Measurements from ENCODE around the gene ESRRG. TPM values are rescaled to one million over a fixed set of nuclear protein-coding genes. Genes with fewer than 3 reads are reported as not detected.

ESRRG gene
- polyA plus RNA-seq, 1 donor from 2014 or later: 3.7 TPM

- Histone ChIP-seq H3K9me2 (ENCODE audit: insufficient read depth, low read length) (no peaks in the 10 kb centered on the region), H4K20me1 (ENCODE audit: insufficient read depth) (no peaks in the 10 kb centered on the region), H2AFZ (ENCODE audit: low read depth, low read length) (no peak overlapping the region), H3K79me2 (replicated peaks; ENCODE audit: insufficient read depth, low read length) (no peaks in the 10 kb centered on the region), H3K36me3 (ENCODE audit: insufficient read depth, low read length) (no peaks in the 10 kb centered on the region), H3K9me3 (ENCODE audit: low read length) (no peaks in the 10 kb centered on the region), H3F3A (ENCODE audit: insufficient read depth, low read length, poor library complexity, severe bottlenecking) (peaks cover 5% of the 10 kb centered on the region), H3K9ac (ENCODE audit: low read length) (no peak overlapping the region), H3K27me3 (ENCODE audit: insufficient read depth, low read depth, low read length) (no peaks in the 10 kb centered on the region), H3K4me2 (ENCODE audit: low read length) (no peak overlapping the region), H3K4me3 (ENCODE audit: low read length) (no peak overlapping the region), H3K27ac (ENCODE audit: low read length) (no peak overlapping the region)
- TF ChIP-seq MXI1 (conservative IDR thresholded peaks at IDR 0.05; ENCODE audit: poor library complexity, severe bottlenecking): no peak
- no peak for TF ChIP-seq RAD21 (conservative IDR thresholded peaks at IDR 0.05)
- no peak for TF ChIP-seq CTCF (IDR thresholded peaks at IDR 0.05; ENCODE audit: poor library complexity, severe bottlenecking)
- no peak for TF ChIP-seq EP300 (conservative IDR thresholded peaks at IDR 0.05; ENCODE audit: poor library complexity, severe bottlenecking)
- no peak for TF ChIP-seq TAF1 (IDR thresholded peaks at IDR 0.05; ENCODE audit: low read depth)
- no peak for TF ChIP-seq POLR2AphosphoS5 (IDR thresholded peaks at IDR 0.05)
- no peak for TF ChIP-seq SMC3 (conservative IDR thresholded peaks at IDR 0.05; ENCODE audit: poor library complexity)
- TF ChIP-seq REST (IDR thresholded peaks at IDR 0.05; ENCODE audit: borderline replicate concordance): no peak
- TF ChIP-seq EZH2 (IDR thresholded peaks at IDR 0.05; ENCODE audit: borderline replicate concordance, insufficient read depth, low read length, poor library complexity, severe bottlenecking): no peak
These were observed 163.9 kb downstream of the ESRRG start for GRCh38 chr1:216559359-216559758.

GRCh38 chr1:216555653-216556052 lies 167.6 kb downstream of the ESRRG start:
- H2AFZ ChIP-seq (ENCODE audit: low read depth, low read length): no peak overlapping the region
- no peak overlapping the region for H3K4me3 ChIP-seq (ENCODE audit: low read length)
- peaks cover 5% of the 10 kb centered on the region for H3F3A ChIP-seq (ENCODE audit: insufficient read depth, low read length, poor library complexity, severe bottlenecking)
- no peaks in the 10 kb centered on the region for H3K79me2 ChIP-seq (replicated peaks; ENCODE audit: insufficient read depth, low read length)
- H3K9ac ChIP-seq (ENCODE audit: low read length): no peak overlapping the region
- no peak overlapping the region for H3K27ac ChIP-seq (ENCODE audit: low read length)
- no peaks in the 10 kb centered on the region for H3K36me3 ChIP-seq (ENCODE audit: insufficient read depth, low read length)
- no peaks in the 10 kb centered on the region for H3K9me2 ChIP-seq (ENCODE audit: insufficient read depth, low read length)
- no peaks in the 10 kb centered on the region for H3K27me3 ChIP-seq (ENCODE audit: insufficient read depth, low read depth, low read length)
- no peak overlapping the region for H3K4me2 ChIP-seq (ENCODE audit: low read length)
- no peaks in the 10 kb centered on the region for H3K9me3 ChIP-seq (ENCODE audit: low read length)
- TF ChIP-seq CTCF (IDR thresholded peaks at IDR 0.05; ENCODE audit: poor library complexity, severe bottlenecking) (no peak), TAF1 (IDR thresholded peaks at IDR 0.05; ENCODE audit: low read depth) (no peak), MXI1 (conservative IDR thresholded peaks at IDR 0.05; ENCODE audit: poor library complexity, severe bottlenecking) (no peak), SMC3 (conservative IDR thresholded peaks at IDR 0.05; ENCODE audit: poor library complexity) (no peak), EZH2 (IDR thresholded peaks at IDR 0.05; ENCODE audit: borderline replicate concordance, insufficient read depth, low read length, poor library complexity, severe bottlenecking) (no peak), POLR2AphosphoS5 (IDR thresholded peaks at IDR 0.05) (no peak), RAD21 (conservative IDR thresholded peaks at IDR 0.05) (no peak), REST (IDR thresholded peaks at IDR 0.05; ENCODE audit: borderline replicate concordance) (no peak), EP300 (conservative IDR thresholded peaks at IDR 0.05; ENCODE audit: poor library complexity, severe bottlenecking) (no peak)
- H4K20me1 ChIP-seq (ENCODE audit: insufficient read depth): no peaks in the 10 kb centered on the region
